Measurements from ENCODE around the gene PDE2A.

- TF ChIP-seq POLR2A (IDR thresholded peaks at IDR 0.05) = no peak
- TF ChIP-seq CTCF (IDR thresholded peaks at IDR 0.05) = no peak
Measured at GRCh38 chr11:72635309-72635915, 38.8 kb downstream of the PDE2A start.
